ENCODE data around the gene MOG.

MOG gene

DNA sequence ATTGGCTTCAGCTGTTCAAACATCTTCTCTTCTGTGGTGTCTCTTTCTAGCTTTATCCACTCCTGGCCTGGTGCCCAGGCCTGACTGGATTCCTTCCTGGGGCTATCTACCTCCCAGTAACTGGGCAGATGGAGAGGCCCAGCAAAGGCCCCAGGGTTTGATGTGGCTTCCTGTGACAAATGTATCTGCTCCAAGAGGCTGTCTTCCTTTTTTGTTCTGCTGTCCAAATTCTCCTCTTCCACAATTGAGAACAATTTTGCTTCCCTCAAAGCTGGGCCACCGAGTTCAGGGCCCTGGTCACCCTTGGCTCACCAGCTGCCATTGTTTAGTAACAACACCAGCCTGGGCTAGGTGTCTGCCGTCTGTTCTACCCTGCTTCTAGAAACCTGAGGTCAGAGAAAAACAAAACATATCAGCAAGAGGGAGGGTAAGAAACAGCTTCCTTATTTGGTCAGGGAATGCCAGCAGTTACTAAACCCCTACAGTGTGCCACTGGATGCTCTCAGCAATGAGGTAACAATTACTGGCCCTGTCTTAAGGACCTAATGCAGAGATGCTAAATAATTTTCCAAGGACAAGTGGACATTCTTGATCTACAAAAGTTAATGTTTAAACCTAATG lies 20.2 kb downstream of the MOG start:
- TF ChIP-seq, protein P1, sequence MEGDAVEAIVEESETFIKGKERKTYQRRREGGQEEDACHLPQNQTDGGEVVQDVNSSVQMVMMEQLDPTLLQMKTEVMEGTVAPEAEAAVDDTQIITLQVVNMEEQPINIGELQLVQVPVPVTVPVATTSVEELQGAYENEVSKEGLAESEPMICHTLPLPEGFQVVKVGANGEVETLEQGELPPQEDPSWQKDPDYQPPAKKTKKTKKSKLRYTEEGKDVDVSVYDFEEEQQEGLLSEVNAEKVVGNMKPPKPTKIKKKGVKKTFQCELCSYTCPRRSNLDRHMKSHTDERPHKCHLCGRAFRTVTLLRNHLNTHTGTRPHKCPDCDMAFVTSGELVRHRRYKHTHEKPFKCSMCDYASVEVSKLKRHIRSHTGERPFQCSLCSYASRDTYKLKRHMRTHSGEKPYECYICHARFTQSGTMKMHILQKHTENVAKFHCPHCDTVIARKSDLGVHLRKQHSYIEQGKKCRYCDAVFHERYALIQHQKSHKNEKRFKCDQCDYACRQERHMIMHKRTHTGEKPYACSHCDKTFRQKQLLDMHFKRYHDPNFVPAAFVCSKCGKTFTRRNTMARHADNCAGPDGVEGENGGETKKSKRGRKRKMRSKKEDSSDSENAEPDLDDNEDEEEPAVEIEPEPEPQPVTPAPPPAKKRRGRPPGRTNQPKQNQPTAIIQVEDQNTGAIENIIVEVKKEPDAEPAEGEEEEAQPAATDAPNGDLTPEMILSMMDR (IDR thresholded peaks at IDR 0.05; ENCODE audit: low read depth, low read length, missing control alignments): no peak
- H3K4me3 ChIP-seq (ENCODE audit: low read depth, low read length): no peak overlapping the region
- no peak for DNase-seq (ENCODE audit: low read depth)

DNA sequence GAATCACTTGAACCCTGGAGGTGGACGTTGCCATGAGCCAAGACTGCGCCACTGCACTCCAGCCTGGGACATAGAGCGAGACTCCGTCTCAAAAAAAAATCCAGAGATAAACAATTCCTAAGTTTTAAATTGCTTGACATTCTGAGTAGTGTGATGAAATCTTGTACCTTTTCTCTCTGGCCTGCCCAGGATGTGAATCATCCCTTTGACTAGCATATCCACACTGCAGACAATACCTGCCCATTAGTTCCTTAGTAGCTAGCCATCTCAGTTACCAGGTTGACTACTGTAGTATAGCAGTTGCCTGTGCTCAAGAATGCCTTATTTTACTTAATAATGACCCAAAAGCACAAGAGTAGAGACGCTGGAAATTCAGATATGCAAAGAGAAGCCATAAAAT lies 21.2 kb downstream of the MOG start:
- TF ChIP-seq, protein P1 (IDR thresholded peaks at IDR 0.05; ENCODE audit: low read depth, low read length, missing control alignments): no peak
- no peak overlapping the region for H3K4me3 ChIP-seq (ENCODE audit: low read depth, low read length)
- DNase-seq (ENCODE audit: low read depth): no peak

DNA sequence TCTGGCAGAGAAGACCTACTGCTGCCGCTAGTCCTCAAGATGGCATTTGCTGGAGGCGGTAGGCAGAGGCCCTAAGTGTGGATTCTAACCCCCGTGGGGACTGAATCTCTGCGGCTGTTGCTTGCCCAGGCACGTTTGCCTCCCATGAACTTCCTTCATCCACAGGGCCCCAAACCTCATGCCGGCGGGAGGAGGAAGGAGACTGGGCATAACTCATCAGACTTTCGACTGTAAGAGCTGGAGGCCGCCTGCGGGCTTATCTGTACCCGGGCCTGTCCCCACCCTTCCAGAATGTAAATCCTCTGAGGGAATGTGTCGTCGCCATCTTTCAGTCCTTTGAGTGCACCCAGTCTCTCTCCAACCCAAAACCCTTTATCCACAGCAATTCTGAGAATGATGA lies 23.1 kb downstream of the MOG start:
- DNase-seq (ENCODE audit: low read depth): no peak
- no peak overlapping the region for H3K4me3 ChIP-seq (ENCODE audit: low read depth, low read length)

DNA sequence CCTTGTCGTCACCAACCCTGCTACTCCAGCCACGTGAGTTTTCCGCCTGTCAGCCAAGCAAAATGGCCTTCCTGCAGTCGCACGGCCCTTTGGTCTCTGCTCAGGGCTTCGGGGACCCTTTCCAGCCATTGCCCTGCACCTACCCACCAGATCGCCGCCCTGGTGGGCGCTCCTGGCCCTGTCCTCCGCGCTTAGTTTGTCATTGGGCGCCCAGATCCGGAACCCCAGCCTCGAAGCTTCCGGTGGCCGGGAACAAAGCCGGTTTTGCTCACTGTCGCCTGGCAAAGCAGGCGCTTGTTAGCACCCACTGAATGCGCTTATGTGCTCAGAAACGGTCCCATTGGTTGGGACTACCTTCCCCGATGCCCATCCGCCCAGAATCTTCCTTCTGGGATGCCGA lies 23.5 kb downstream of the MOG start:
- TF ChIP-seq, protein P1 (IDR thresholded peaks at IDR 0.05; ENCODE audit: low read depth, low read length, missing control alignments): no peak
- H3K4me3 ChIP-seq (ENCODE audit: low read depth, low read length): no peak overlapping the region
- DNase-seq (ENCODE audit: low read depth): no peak

More for the DNA sequence above, 23.1 kb downstream of the MOG start:
- TF ChIP-seq, protein P1 (IDR thresholded peaks at IDR 0.05; ENCODE audit: low read depth, low read length, missing control alignments): no peak

DNA sequence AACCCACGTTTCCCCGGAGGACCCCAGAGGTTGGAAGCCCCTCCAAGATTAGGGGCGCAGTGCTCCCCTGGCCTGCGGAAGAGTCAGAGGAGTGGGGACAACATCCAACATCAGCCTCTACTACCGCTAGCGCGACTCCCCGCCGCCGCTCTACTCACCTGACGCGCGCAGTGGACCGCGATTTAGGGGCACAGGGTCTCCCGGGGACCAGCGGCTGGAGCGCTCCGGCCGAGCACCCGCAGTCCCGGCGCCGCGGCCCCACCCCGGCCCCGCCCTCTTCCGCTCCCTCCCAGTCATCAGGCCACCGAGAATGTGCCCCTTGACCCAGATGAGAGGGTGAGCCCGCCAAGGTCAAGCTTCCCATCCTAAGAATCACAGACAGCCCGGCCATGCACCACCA lies 24.0 kb downstream of the MOG start, which contains the start of gene ZFP57:
ZFP57 (minus strand) TSS at position 249 of the 400 bp plus-strand sequence. CDS start 4,149 bp downstream, outside the sequence.
- no peak for DNase-seq (ENCODE audit: low read depth)
- no peak within 1 kb of the TSS for H3K4me3 ChIP-seq (ENCODE audit: low read depth, low read length)
- TF ChIP-seq, protein P1 (IDR thresholded peaks at IDR 0.05; ENCODE audit: low read depth, low read length, missing control alignments): no peak

DNA sequence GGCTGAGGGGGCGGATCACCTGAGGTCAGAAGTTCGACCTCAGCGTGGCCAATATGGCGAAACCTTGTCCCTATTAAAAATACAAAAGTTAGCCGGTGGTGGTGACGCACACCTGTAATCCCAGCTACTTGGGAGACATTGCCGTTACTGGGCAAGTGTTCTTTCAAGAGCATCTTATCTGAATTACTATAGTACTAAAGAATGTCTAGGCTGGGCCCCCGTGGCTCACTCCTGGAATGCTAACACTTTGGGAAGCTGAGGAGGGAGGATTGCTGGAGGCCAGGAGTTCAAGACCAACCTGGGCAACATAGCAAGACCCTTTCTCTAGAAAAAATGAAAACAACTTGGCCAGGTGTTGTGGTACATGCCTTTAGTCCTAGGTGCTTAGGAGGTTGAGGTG lies 24.9 kb downstream of the MOG start:
- DNase-seq (ENCODE audit: low read depth): no peak
- H3K4me3 ChIP-seq (ENCODE audit: low read depth, low read length): no peak overlapping the region
- TF ChIP-seq, protein P1 (IDR thresholded peaks at IDR 0.05; ENCODE audit: low read depth, low read length, missing control alignments): no peak

DNA sequence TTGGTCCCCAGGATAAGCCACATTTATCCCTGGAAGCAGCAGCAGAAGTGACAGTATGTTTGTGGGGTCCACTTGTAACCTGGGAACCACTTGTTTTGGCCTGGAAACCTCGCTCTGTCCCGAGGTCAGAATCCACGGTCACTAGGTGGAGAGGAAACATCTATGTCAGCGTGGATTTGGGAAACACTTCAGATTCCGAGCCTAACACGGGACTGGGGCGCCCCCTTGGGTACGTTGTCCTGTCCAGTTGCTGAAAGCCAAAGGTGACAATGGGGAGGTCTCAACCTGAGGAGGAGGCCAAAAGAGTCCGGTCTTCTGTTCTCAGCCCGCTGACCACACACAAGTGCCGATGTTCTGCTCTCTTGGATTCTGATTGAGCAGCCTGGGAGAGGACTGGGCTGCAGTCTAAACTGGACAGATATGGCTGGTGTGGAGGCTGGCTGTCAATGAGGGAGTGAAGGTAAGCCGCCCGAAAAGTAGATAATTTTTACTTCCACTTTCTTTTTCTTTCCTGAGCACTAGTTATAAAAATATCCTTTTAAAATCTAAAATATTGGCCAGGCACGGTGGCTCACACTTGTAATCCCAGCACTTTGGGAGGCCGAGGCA lies 28.9 kb downstream of the MOG start:
- TF ChIP-seq, protein P1 (IDR thresholded peaks at IDR 0.05; ENCODE audit: low read depth, low read length, missing control alignments): no peak
- no peak overlapping the region for H3K4me3 ChIP-seq (ENCODE audit: low read depth, low read length)
- no peak for DNase-seq (ENCODE audit: low read depth)

Measured in GM12864 (cell line).